ENCODE results near the gene CCDC82.

CCDC82 gene

GRCh38 chr11:96367342-96367741 is 22.4 kb downstream of the CCDC82 start:
- ATAC-seq (ENCODE audit: low read depth) = no peak
- peaks cover 43% of the 10 kb centered on the region for H3K36me3 ChIP-seq (ENCODE audit: low read depth)
- H3K27ac ChIP-seq (ENCODE audit: poor library complexity, severe bottlenecking) = no peak overlapping the region
- no peaks in the 10 kb centered on the region for H3K4me1 ChIP-seq (ENCODE audit: insufficient read depth, poor library complexity, severe bottlenecking)
- no peak for DNase-seq (ENCODE audit: low spot score)
- TF ChIP-seq, protein P1, sequence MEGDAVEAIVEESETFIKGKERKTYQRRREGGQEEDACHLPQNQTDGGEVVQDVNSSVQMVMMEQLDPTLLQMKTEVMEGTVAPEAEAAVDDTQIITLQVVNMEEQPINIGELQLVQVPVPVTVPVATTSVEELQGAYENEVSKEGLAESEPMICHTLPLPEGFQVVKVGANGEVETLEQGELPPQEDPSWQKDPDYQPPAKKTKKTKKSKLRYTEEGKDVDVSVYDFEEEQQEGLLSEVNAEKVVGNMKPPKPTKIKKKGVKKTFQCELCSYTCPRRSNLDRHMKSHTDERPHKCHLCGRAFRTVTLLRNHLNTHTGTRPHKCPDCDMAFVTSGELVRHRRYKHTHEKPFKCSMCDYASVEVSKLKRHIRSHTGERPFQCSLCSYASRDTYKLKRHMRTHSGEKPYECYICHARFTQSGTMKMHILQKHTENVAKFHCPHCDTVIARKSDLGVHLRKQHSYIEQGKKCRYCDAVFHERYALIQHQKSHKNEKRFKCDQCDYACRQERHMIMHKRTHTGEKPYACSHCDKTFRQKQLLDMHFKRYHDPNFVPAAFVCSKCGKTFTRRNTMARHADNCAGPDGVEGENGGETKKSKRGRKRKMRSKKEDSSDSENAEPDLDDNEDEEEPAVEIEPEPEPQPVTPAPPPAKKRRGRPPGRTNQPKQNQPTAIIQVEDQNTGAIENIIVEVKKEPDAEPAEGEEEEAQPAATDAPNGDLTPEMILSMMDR (IDR thresholded peaks at IDR 0.05; ENCODE audit: poor library complexity, severe bottlenecking) = no peak
- H3K4me3 ChIP-seq (ENCODE audit: severe bottlenecking) = no peak overlapping the region
- no peaks in the 10 kb centered on the region for H3K9me3 ChIP-seq (ENCODE audit: severe bottlenecking)
- H3K27me3 ChIP-seq (ENCODE audit: insufficient read depth, poor library complexity, severe bottlenecking) = no peaks in the 10 kb centered on the region

DNA sequence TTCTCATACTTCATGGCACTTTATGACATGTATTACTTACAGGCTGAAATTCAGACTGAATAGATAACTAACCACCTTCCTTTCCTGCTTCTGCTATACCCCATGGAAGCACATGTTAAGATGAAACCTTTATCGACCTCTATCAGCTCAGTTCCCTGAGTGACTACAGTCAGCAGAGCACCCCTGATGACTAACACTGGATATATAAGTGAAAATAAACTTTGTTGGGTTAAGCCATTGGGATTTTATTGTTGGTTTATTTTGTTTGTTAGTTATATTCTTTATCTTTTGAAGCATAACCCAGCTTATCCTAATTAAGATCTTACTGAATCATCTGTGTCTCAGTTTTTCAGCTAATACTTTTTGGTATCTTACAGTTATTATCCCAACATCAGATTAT is 23.7 kb downstream of the CCDC82 start:
- H3K27ac ChIP-seq (ENCODE audit: poor library complexity, severe bottlenecking) = no peak overlapping the region
- H3K36me3 ChIP-seq (ENCODE audit: low read depth) = peaks cover 43% of the 10 kb centered on the region
- H3K9me3 ChIP-seq (ENCODE audit: severe bottlenecking) = no peaks in the 10 kb centered on the region
- no peaks in the 10 kb centered on the region for H3K27me3 ChIP-seq (ENCODE audit: insufficient read depth, poor library complexity, severe bottlenecking)
- H3K4me1 ChIP-seq (ENCODE audit: insufficient read depth, poor library complexity, severe bottlenecking) = no peaks in the 10 kb centered on the region
- DNase-seq (ENCODE audit: low spot score) (no peak), ATAC-seq (ENCODE audit: low read depth) (no peak)
- H3K4me3 ChIP-seq (ENCODE audit: severe bottlenecking) = no peak overlapping the region
- TF ChIP-seq, protein P1 (IDR thresholded peaks at IDR 0.05; ENCODE audit: poor library complexity, severe bottlenecking) = no peak

GRCh38 chr11:96365493-96365892 is 24.2 kb downstream of the CCDC82 start:
- peaks cover 43% of the 10 kb centered on the region for H3K36me3 ChIP-seq (ENCODE audit: low read depth)
- ATAC-seq (ENCODE audit: low read depth) = no peak
- TF ChIP-seq, protein P1 (IDR thresholded peaks at IDR 0.05; ENCODE audit: poor library complexity, severe bottlenecking) = no peak
- H3K4me3 ChIP-seq (ENCODE audit: severe bottlenecking) = no peak overlapping the region
- no peaks in the 10 kb centered on the region for H3K9me3 ChIP-seq (ENCODE audit: severe bottlenecking)
- H3K27me3 ChIP-seq (ENCODE audit: insufficient read depth, poor library complexity, severe bottlenecking) = no peaks in the 10 kb centered on the region
- no peak overlapping the region for H3K27ac ChIP-seq (ENCODE audit: poor library complexity, severe bottlenecking)
- no peaks in the 10 kb centered on the region for H3K4me1 ChIP-seq (ENCODE audit: insufficient read depth, poor library complexity, severe bottlenecking)
- DNase-seq (ENCODE audit: low spot score) = no peak

- Histone ChIP-seq H3K36me3 (ENCODE audit: low read depth) (peaks cover 18% of the 10 kb centered on the region), H3K4me1 (ENCODE audit: insufficient read depth, poor library complexity, severe bottlenecking) (no peaks in the 10 kb centered on the region), H3K27me3 (ENCODE audit: insufficient read depth, poor library complexity, severe bottlenecking) (no peaks in the 10 kb centered on the region), H3K9me3 (ENCODE audit: severe bottlenecking) (no peaks in the 10 kb centered on the region), H3K27ac (ENCODE audit: poor library complexity, severe bottlenecking) (no peak overlapping the region), H3K4me3 (ENCODE audit: severe bottlenecking) (no peak overlapping the region)
- no peak for DNase-seq (ENCODE audit: low spot score)
- ATAC-seq (ENCODE audit: low read depth) = peak; percentile 94
- TF ChIP-seq, protein P1 (IDR thresholded peaks at IDR 0.05; ENCODE audit: poor library complexity, severe bottlenecking) = no peak
Observed at GRCh38 chr11:96361778-96362177, 27.9 kb downstream of the CCDC82 start.

GRCh38 chr11:96358321-96358720 is 31.4 kb downstream of the CCDC82 start:
- H3K27me3 ChIP-seq (ENCODE audit: insufficient read depth, poor library complexity, severe bottlenecking) = no peaks in the 10 kb centered on the region
- H3K4me1 ChIP-seq (ENCODE audit: insufficient read depth, poor library complexity, severe bottlenecking) = no peaks in the 10 kb centered on the region
- no peak overlapping the region for H3K27ac ChIP-seq (ENCODE audit: poor library complexity, severe bottlenecking)
- peaks cover 5% of the 10 kb centered on the region for H3K36me3 ChIP-seq (ENCODE audit: low read depth)
- no peaks in the 10 kb centered on the region for H3K9me3 ChIP-seq (ENCODE audit: severe bottlenecking)
- H3K4me3 ChIP-seq (ENCODE audit: severe bottlenecking) = no peak overlapping the region
- TF ChIP-seq, protein P1 (IDR thresholded peaks at IDR 0.05; ENCODE audit: poor library complexity, severe bottlenecking) = no peak
- DNase-seq (ENCODE audit: low spot score) (no peak), ATAC-seq (ENCODE audit: low read depth) (no peak)
